H1 (cell line): ENCODE data around the gene PDXP. TPM values are rescaled to one million over a fixed set of nuclear protein-coding genes. Genes with fewer than 3 reads are reported as not detected.
A peak's percentile ranks its signal among the peaks of the same experiment; 100 is the strongest.

Source experiments
- CTCF ChIA-PET: fragments of 300-600 bp; sonication (Branson Sonifier 250); formaldehyde crosslinking; loops from one replicate; lab custom pipeline; 2021; ENCODE audit not compliant: partially characterized antibody; lab: Charles Lee
- POLR2A ChIA-PET: fragments of 300-600 bp; sonication (Branson Sonifier 250); formaldehyde crosslinking; loops from one replicate; lab custom pipeline; 2021; ENCODE audit warnings: inconsistent platforms; ENCODE audit not compliant: partially characterized antibody; lab: Charles Lee
- DNase-seq, 2 experiments: peaks; one replicate each; pipeline versions ENCODE4 v3.0.0 to v3.0.0-alpha.2; 2010 to 2022; ENCODE audit warnings: low spot score in 2 of 2, low read depth in 1 of 2, mixed read lengths in 1 of 2
- FAIRE-seq: peaks from 2 replicates; lab custom pipeline; 2011; peaks lifted over from hg19 to GRCh38; lab: Jason Lieb, UNC
- H2AFZ ChIP-seq: 2 replicates; pipeline ENCODE4 v1.8.1; 2012; ENCODE audit warnings: low read length, inconsistent platforms
- H2AK5ac ChIP-seq: 2 replicates; pipeline ENCODE4 v1.6.1; 2013; ENCODE audit warnings: low read depth, low read length
- H2BK120ac ChIP-seq: replicated peaks from 2 replicates; pipeline ENCODE3; 2013; ENCODE audit warnings: low read depth, low read length, inconsistent platforms
- H2BK12ac ChIP-seq: 2 replicates; pipeline ENCODE4 v1.6.1; 2013; ENCODE audit warnings: low read depth, low read length
- H2BK15ac ChIP-seq: 2 replicates; pipeline ENCODE4 v1.6.1; 2013; ENCODE audit warnings: low read length
- H2BK20ac ChIP-seq: 2 replicates; pipeline ENCODE4 v1.6.1; 2013; ENCODE audit warnings: low read length
- H2BK5ac ChIP-seq: 2 replicates; pipeline ENCODE4 v1.6.1; 2013; ENCODE audit warnings: low read depth, low read length
- H3K14ac ChIP-seq: 2 replicates; pipeline ENCODE4 v1.6.1; 2013; ENCODE audit warnings: inconsistent platforms; ENCODE audit not compliant: insufficient read length
- H3K18ac ChIP-seq: 2 replicates; pipeline ENCODE4 v1.6.1; 2013; ENCODE audit warnings: low read length; ENCODE audit errors: extremely low read depth
- H3K23ac ChIP-seq: 2 replicates; pipeline ENCODE4 v1.6.1; 2013; ENCODE audit warnings: inconsistent platforms; ENCODE audit not compliant: insufficient read length
- H3K23me2 ChIP-seq: 2 replicates; pipeline ENCODE4 v1.6.1; 2013; ENCODE audit warnings: low read depth, low read length
- H3K27ac ChIP-seq: 2 replicates; pipeline ENCODE4 v1.6.1; 2011; ENCODE audit warnings: low read depth, low read length, inconsistent platforms
- H3K27me3 ChIP-seq, 4 experiments: replicated peaks in 1 of 4; 1 replicate in 1 of 4; 2 replicates in 3 of 4; pipeline versions ENCODE4 v1.6.1 to v1.8.1; 2011 to 2013; ENCODE audit warnings: low read length in 3 of 4, mild to moderate bottlenecking in 3 of 4, inconsistent platforms in 2 of 4, mixed read lengths in 2 of 4, moderate library complexity in 1 of 4; ENCODE audit not compliant: control insufficient read depth in 3 of 4, insufficient read depth in 3 of 4; ENCODE audit errors: extremely low read depth in 1 of 4
- H3K36me3 ChIP-seq, 4 experiments: 2 replicates each; pipeline versions ENCODE4 v1.6.1 to v1.8.1; 2011 to 2013; ENCODE audit warnings: mild to moderate bottlenecking in 4 of 4, low read length in 3 of 4, moderate library complexity in 2 of 4, control low read depth in 1 of 4, inconsistent platforms in 1 of 4; ENCODE audit not compliant: insufficient read depth in 4 of 4, control insufficient read depth in 2 of 4
- H3K4ac ChIP-seq: replicated peaks from 2 replicates; pipeline ENCODE3; 2013; ENCODE audit warnings: low read length, low read depth, mixed read lengths, inconsistent platforms; ENCODE audit not compliant: insufficient read length
- H3K4me1 ChIP-seq, 4 experiments: replicated peaks in 1 of 4; 1 replicate in 1 of 4; 2 replicates in 3 of 4; pipeline versions ENCODE4 v1.6.1 to v1.8.1; 2011 to 2013; ENCODE audit warnings: low read length in 3 of 4, inconsistent platforms in 2 of 4, mixed read lengths in 1 of 4; ENCODE audit not compliant: insufficient read depth in 4 of 4, control insufficient read depth in 3 of 4
- H3K4me2 ChIP-seq, 2 experiments: 2 replicates each; pipeline versions ENCODE4 v1.6.1 to v1.8.1; 2011 to 2013; ENCODE audit warnings: low read depth in 2 of 2, low read length in 2 of 2, control low read depth in 1 of 2, inconsistent platforms in 1 of 2, mild to moderate bottlenecking in 1 of 2; ENCODE audit not compliant: insufficient read depth in 1 of 2
- H3K4me3 ChIP-seq, 4 experiments: fragments of 200-600, 300-600 bp in 1 of 4; sonication (generic), shearing (Covaris generic), sonication (Bioruptor Twin) in 1 of 4; 2 replicates each; pipeline versions ENCODE4 v1.5.1 to v1.8.1; 2011 to 2016; ENCODE audit warnings: low read length in 4 of 4, low read depth in 3 of 4, control low read depth in 2 of 4, inconsistent platforms in 2 of 4, mild to moderate bottlenecking in 2 of 4, mixed read lengths in 1 of 4, moderate library complexity in 1 of 4; ENCODE audit not compliant: insufficient read depth in 2 of 4; ENCODE audit errors: extremely low read depth in 1 of 4
- H3K56ac ChIP-seq: replicated peaks from 2 replicates; pipeline ENCODE3; 2013; ENCODE audit warnings: low read depth, mild to moderate bottlenecking, mixed read lengths, low read length, inconsistent platforms; ENCODE audit not compliant: insufficient read length
- H3K79me1 ChIP-seq: 2 replicates; pipeline ENCODE4 v1.6.1; 2013; ENCODE audit warnings: low read depth, low read length, control low read depth
- H3K79me2 ChIP-seq, 2 experiments: 2 replicates each; pipeline versions ENCODE4 v1.6.1 to v1.8.1; 2012 to 2013; ENCODE audit warnings: low read length in 2 of 2, mild to moderate bottlenecking in 2 of 2, inconsistent platforms in 1 of 2; ENCODE audit not compliant: insufficient read depth in 2 of 2, control insufficient read depth in 1 of 2
- H3K9ac ChIP-seq, 4 experiments: replicated peaks in 1 of 4; 1 replicate in 1 of 4; 2 replicates in 3 of 4; pipeline versions ENCODE4 v1.6.1 to v1.8.1; 2011 to 2013; ENCODE audit warnings: low read depth in 3 of 4, low read length in 3 of 4, control low read depth in 2 of 4, mild to moderate bottlenecking in 2 of 4, moderate library complexity in 2 of 4, inconsistent platforms in 1 of 4; ENCODE audit errors: extremely low read depth in 1 of 4
- H3K9me3 ChIP-seq, 2 experiments: 2 replicates each; pipeline versions ENCODE4 v1.6.1 to v1.8.1; 2012 to 2013; ENCODE audit warnings: mild to moderate bottlenecking in 2 of 2, moderate library complexity in 2 of 2, control low read depth in 1 of 2, inconsistent platforms in 1 of 2, low read depth in 1 of 2, low read length in 1 of 2, mixed read lengths in 1 of 2; ENCODE audit not compliant: insufficient read depth in 2 of 2
- H4K20me1 ChIP-seq, 2 experiments: replicated peaks in 1 of 2; 2 replicates each; pipeline versions ENCODE3 to v1.8.1; 2011 to 2013; ENCODE audit warnings: inconsistent platforms in 2 of 2, low read length in 2 of 2, mild to moderate bottlenecking in 1 of 2; ENCODE audit not compliant: insufficient read depth in 2 of 2, control insufficient read depth in 1 of 2
- H4K5ac ChIP-seq: 2 replicates; pipeline ENCODE4 v1.6.1; 2013; ENCODE audit warnings: low read length, low read depth, mixed read lengths, inconsistent platforms; ENCODE audit not compliant: insufficient read length
- H4K8ac ChIP-seq: 2 replicates; pipeline ENCODE4 v1.8.0; 2013; ENCODE audit warnings: mild to moderate bottlenecking, moderate library complexity, low read length, inconsistent platforms; ENCODE audit not compliant: insufficient read depth; ENCODE audit errors: extremely low read depth
- H4K91ac ChIP-seq: replicated peaks from 2 replicates; pipeline ENCODE3; 2013; ENCODE audit warnings: low read length, mixed read lengths, inconsistent platforms; ENCODE audit not compliant: insufficient read length
- BCL11A ChIP-seq, 2 experiments: IDR thresholded peaks; one replicate each; pipeline ENCODE4 v1.6.1; 2011; ENCODE audit warnings: low read depth in 2 of 2, low read length in 2 of 2, mild to moderate bottlenecking in 2 of 2
- CHD1 ChIP-seq: IDR thresholded peaks from 2 replicates; pipeline ENCODE4 v1.6.1; 2012; ENCODE audit warnings: low read depth, low read length, improper control_type of control experiment
- EZH2 ChIP-seq: fragments of 200-600 bp; sonication (generic); IDR thresholded peaks from 2 replicates; pipeline ENCODE4 v1.7.1; 2012; ENCODE audit warnings: low read depth, mild to moderate bottlenecking, moderate library complexity, low read length, inconsistent platforms; ENCODE audit not compliant: severe bottlenecking
- MAFK ChIP-seq: IDR thresholded peaks from 2 replicates; pipeline ENCODE4 v1.6.1; 2012; ENCODE audit warnings: low read depth, mild to moderate bottlenecking, improper control_type of control experiment, low read length
- RFX5 ChIP-seq: IDR thresholded peaks from 2 replicates; pipeline ENCODE4 v1.6.1; 2011; ENCODE audit warnings: low read depth, low read length, improper control_type of control experiment, borderline replicate concordance
- SIX5 ChIP-seq: IDR thresholded peaks from 2 replicates; pipeline ENCODE4 v1.6.1; 2011; ENCODE audit warnings: mild to moderate bottlenecking, low read depth, low read length
- TAF7 ChIP-seq: optimal IDR thresholded peaks from 2 replicates; pipeline ENCODE3; 2011; ENCODE audit warnings: low read depth, mild to moderate bottlenecking, inconsistent platforms, low read length, moderate library complexity, borderline replicate concordance
- YY1 ChIP-seq: IDR thresholded peaks from 2 replicates; pipeline ENCODE4 v1.6.1; 2011; ENCODE audit warnings: low read depth, mild to moderate bottlenecking, low read length
- WGBS, 2 experiments: shearing (Covaris generic) in 1 of 2; methylation state at CpG; one replicate each; pipeline versions ENCODE4 v1.1.6 to v1.1.7; 2013 to 2015; ENCODE audit warnings: low lambda C conversion rate in 2 of 2, mixed read lengths in 2 of 2, inconsistent platforms in 1 of 2, low coverage in 1 of 2, missing lambda C conversion rate in 1 of 2; ENCODE audit not compliant: insufficient replicate concordance in 2 of 2, insufficient coverage in 1 of 2, insufficient read length in 1 of 2; ENCODE audit errors: extremely low coverage in 1 of 2, missing lambda C conversion rate in 1 of 2; 5-methylcytosine and 5-hydroxymethylcytosine counted together
- polyA plus RNA-seq, 7 experiments: library from polyadenylated mRNA; depleted of rRNA in 3 of 7; stranded (reverse) in 5 of 7; unstranded in 2 of 7; fragments of >200 nt in 5 of 7; fragments of 200-250 nt in 2 of 7; gene quantifications; 1 replicate in 5 of 7; 2 replicates in 1 of 7; 4 replicates in 1 of 7; pipeline versions ENCODE4 v1.2.1 to v1.2.3, GENCODE V29; 2011 to 2013; ENCODE audit warnings: missing spikeins in 2 of 7, mixed read lengths in 2 of 7
- total RNA-seq: library from RNA; stranded (reverse); fragmentation: NEBNext Ultra II Directional; extraction: Animal tissue kit (Norgen Biotek cat#: 25700); gene quantifications from 2 replicates; pipeline ENCODE4 v1.2.1, GENCODE V29; 2021
- TF ChIP-seq, protein P1 (sequence below): IDR thresholded peaks from 2 replicates; pipeline ENCODE4 v1.6.1; 2012; ENCODE audit warnings: inconsistent platforms
- TF ChIP-seq, protein P2 (sequence below): IDR thresholded peaks from 2 replicates; pipeline ENCODE4 v1.6.1; 2012; ENCODE audit warnings: low read length, inconsistent platforms

PDXP gene
- total and polyA plus RNA-seq, 2 of the 8 experiments (the other 6 are each of a cell fraction or from before 2014, with no cell fraction given): 36.6 to 67.7 TPM

DNA sequence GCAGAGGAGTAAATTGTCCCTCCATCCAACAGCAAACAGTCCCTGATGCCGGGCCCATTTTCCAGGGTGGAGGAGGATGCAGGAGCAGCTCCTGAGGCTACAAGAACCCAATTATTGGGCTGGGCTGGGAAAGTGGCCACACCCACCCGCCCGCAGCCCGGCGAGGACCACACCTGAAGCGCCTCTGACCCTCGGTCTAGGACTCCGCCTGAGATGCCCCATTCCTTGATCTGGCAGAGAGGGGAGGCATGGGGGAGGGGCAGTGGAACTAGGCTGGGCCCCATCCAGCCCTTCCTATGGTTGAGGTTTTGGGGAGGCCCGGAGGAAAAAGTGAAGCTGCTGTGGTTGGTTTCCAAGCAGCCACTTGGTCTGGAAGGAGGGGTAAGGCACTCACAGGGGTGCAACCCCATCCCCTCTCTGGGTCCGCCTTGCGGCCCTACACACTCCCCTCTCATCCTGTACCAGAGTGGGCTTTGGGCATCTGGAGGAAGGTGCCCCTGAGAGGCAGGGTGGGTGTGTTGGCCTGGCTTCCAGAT, 14.5 kb downstream of the PDXP start:
- Histone ChIP-seq H4K8ac (no peak overlapping the region), H3K18ac (no peak overlapping the region; the same call in 1 of the 2 replicates), H3K4me2 (no peak overlapping the region), H2BK5ac (no peak overlapping the region), H2BK15ac (peak overlapping the region; percentile 81; the same call in 1 of the 2 replicates), H3K4me3 (no peak overlapping the region), H3K79me1 (no peaks in the 10 kb centered on the region), H4K91ac (no peak overlapping the region), H4K20me1 (peaks cover 0 to 1% of the 10 kb centered on the region in 2 experiments), H3K14ac (no peak overlapping the region), H2BK12ac (no peak overlapping the region), H3K4me1 (peaks cover 0 to 19% (median 13%) of the 10 kb centered on the region in 4 experiments; a peak in 6 of 7 replicates), H2BK120ac (no peak overlapping the region), H3K27me3 (peaks cover 0 to 2% (median 0%) of the 10 kb centered on the region in 4 experiments; a peak in 1 of 7 replicates), H3K36me3 (no peaks in the 10 kb centered on the region), H3K9ac (no peak overlapping the region), H3K23ac (no peak overlapping the region), H2AFZ (no peak overlapping the region), H2AK5ac (no peak overlapping the region), H4K5ac (no peak overlapping the region), H3K23me2 (peaks cover 2% of the 10 kb centered on the region; the same call in 1 of the 2 replicates), H3K9me3 (no peaks in the 10 kb centered on the region), H3K4ac (no peak overlapping the region), H3K79me2 (0 out of 4 replicates have a peak, but pooled peaks cover 0 to 2% of the 10 kb centered on the region in 2 experiments), H3K27ac (no peak overlapping the region), H3K56ac (no peak overlapping the region), H2BK20ac (no peak overlapping the region; the same call in 1 of the 2 replicates)
- POLR2A ChIA-PET: interaction anchor here (1.6 to 3.5 kb wide), 3 partner anchors 8 to 14 kb away, joined by 9 to 17 read pairs (median 16); partner anchors contain the start of gene PDXP
- WGBS, 2 experiments: 78% methylated on average over 7 of the region's 11 CpGs; no CpG with 5 or more reads in 1 of the 2 experiments
- no peak for DNase-seq
- CTCF ChIA-PET: interaction anchor here (1.4 to 16.3 kb wide), 6 partner anchors 9 to 77 kb away, joined by 3 to 261 read pairs (median 12); partner anchors contain the start of genes PDXP and SH3BP1
- no peak for FAIRE-seq
- TF ChIP-seq EZH2 (no peak), TAF7 (no peak), YY1 (no peak), BCL11A (IDR thresholded peaks at IDR 0.05; ENCODE audit: low read depth in 2 of 2, low read length in 2 of 2) (no peak), SIX5 (no peak), RFX5 (no peak), CHD1 (no peak), MAFK (no peak)
- TF ChIP-seq, protein P1, sequence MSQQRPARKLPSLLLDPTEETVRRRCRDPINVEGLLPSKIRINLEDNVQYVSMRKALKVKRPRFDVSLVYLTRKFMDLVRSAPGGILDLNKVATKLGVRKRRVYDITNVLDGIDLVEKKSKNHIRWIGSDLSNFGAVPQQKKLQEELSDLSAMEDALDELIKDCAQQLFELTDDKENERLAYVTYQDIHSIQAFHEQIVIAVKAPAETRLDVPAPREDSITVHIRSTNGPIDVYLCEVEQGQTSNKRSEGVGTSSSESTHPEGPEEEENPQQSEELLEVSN: no peak
- TF ChIP-seq, protein P2, sequence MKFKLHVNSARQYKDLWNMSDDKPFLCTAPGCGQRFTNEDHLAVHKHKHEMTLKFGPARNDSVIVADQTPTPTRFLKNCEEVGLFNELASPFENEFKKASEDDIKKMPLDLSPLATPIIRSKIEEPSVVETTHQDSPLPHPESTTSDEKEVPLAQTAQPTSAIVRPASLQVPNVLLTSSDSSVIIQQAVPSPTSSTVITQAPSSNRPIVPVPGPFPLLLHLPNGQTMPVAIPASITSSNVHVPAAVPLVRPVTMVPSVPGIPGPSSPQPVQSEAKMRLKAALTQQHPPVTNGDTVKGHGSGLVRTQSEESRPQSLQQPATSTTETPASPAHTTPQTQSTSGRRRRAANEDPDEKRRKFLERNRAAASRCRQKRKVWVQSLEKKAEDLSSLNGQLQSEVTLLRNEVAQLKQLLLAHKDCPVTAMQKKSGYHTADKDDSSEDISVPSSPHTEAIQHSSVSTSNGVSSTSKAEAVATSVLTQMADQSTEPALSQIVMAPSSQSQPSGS: no peak
